ENCODE data around the gene CRADD.

GRCh38 chr12:93638095-93638494 is 39.1 kb upstream of the CRADD start:
- TF ChIP-seq CTCF (IDR thresholded peaks at IDR 0.05; ENCODE audit: insufficient read depth, low read length) (no peak), GABPA (IDR thresholded peaks at IDR 0.05; ENCODE audit: low read depth) (no peak), REST (IDR thresholded peaks at IDR 0.05; ENCODE audit: insufficient replicate concordance, low read depth) (no peak)
